ENCODE data around the gene ARMC7.

GRCh38 chr17:75061055-75061438, 48.7 kb upstream of the ARMC7 start:
- TF ChIP-seq EP300 (conservative IDR thresholded peaks at IDR 0.05; ENCODE audit: poor library complexity, severe bottlenecking) (no peak), CTCF (IDR thresholded peaks at IDR 0.05; ENCODE audit: poor library complexity, severe bottlenecking) (no peak), EZH2 (IDR thresholded peaks at IDR 0.05; ENCODE audit: borderline replicate concordance, insufficient read depth, low read length, poor library complexity, severe bottlenecking) (no peak)

Data from neural cell (in vitro differentiated cells).